ENCODE data around the gene ABCF1.

DNA sequence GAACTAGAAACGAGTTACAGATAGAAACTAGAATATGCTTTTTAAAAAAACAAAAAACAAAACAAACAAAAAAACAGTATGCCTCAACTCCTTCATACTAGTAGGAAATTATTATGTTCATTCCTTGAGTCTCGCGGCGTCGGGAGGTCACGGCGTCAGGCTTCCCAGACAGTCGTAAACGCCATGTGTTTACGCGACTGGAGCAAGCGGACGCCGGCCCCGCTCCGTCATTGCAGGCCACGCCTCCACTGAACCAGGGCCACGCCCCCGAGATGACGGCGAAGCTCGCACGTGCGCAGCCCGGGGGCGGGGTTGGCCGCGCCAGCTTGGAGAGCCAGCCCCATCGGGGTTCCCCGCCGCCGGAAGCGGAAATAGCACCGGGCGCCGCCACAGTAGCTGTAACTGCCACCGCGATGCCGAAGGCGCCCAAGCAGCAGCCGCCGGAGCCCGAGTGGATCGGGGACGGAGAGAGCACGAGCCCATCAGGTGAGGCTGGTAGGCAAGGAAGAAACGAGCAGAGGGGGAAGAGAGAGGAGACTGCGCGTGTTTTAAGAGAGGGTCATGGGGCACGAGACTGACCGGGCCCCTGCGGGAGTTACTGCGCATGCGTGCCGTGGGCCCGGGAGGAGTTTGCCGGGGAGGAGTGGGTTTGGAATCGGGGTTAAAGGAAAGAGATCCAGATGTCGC is at the start of gene ABCF1:
- TF ChIP-seq, protein P1, sequence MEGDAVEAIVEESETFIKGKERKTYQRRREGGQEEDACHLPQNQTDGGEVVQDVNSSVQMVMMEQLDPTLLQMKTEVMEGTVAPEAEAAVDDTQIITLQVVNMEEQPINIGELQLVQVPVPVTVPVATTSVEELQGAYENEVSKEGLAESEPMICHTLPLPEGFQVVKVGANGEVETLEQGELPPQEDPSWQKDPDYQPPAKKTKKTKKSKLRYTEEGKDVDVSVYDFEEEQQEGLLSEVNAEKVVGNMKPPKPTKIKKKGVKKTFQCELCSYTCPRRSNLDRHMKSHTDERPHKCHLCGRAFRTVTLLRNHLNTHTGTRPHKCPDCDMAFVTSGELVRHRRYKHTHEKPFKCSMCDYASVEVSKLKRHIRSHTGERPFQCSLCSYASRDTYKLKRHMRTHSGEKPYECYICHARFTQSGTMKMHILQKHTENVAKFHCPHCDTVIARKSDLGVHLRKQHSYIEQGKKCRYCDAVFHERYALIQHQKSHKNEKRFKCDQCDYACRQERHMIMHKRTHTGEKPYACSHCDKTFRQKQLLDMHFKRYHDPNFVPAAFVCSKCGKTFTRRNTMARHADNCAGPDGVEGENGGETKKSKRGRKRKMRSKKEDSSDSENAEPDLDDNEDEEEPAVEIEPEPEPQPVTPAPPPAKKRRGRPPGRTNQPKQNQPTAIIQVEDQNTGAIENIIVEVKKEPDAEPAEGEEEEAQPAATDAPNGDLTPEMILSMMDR (IDR thresholded peaks at IDR 0.05): peak in 2 of 4 experiments; percentile 2 to 13
- TF ChIP-seq POLR2A (IDR thresholded peaks at IDR 0.05) (peak; percentile 88), POLR2AphosphoS5 (IDR thresholded peaks at IDR 0.05) (peak; percentile 98)

Data from prostate gland (tissue), 2 donors.